Stomach smooth muscle (tissue), 2 donors: ENCODE measurements around the gene NSL1.

ENCODE experiments used
- H3K27ac ChIP-seq: one replicate; pipeline ENCODE4 v1.7.0; 2013; ENCODE audit warnings: mild to moderate bottlenecking, low read length, inconsistent platforms
- H3K27me3 ChIP-seq, 2 donors: one replicate each; pipeline ENCODE4 v1.7.0; 2013; ENCODE audit warnings: low read length in 2 of 2; ENCODE audit not compliant: insufficient read depth in 2 of 2, control insufficient read depth in 1 of 2
- H3K36me3 ChIP-seq, 2 donors: one replicate each; pipeline ENCODE4 v1.7.0; 2013; ENCODE audit warnings: low read length in 2 of 2; ENCODE audit not compliant: control insufficient read depth in 2 of 2, insufficient read depth in 2 of 2
- H3K4me1 ChIP-seq: one replicate; pipeline ENCODE4 v1.7.0; 2013; ENCODE audit warnings: low read length; ENCODE audit not compliant: control insufficient read depth, insufficient read depth
- H3K4me3 ChIP-seq, 2 donors: one replicate each; pipeline ENCODE4 v1.7.0; 2013; ENCODE audit warnings: low read length in 2 of 2
- H3K9ac ChIP-seq, 2 donors: one replicate each; pipeline ENCODE4 v1.7.0; 2013; ENCODE audit warnings: low read length in 2 of 2, mild to moderate bottlenecking in 1 of 2
- H3K9me3 ChIP-seq, 2 donors: one replicate each; pipeline ENCODE4 v1.7.0; 2013; ENCODE audit warnings: low read length in 2 of 2; ENCODE audit not compliant: control insufficient read depth in 2 of 2
- donor health status: healthy.
- donor health status: Pancreatic carcinoma.

NSL1 gene

GRCh38 chr1:212684076-212684475, 107.5 kb downstream of the NSL1 start:
- Histone ChIP-seq H3K4me3 (no peak overlapping the region), H3K36me3 (no peaks in the 10 kb centered on the region), H3K9ac (no peak overlapping the region), H3K27ac (no peak overlapping the region), H3K4me1 (no peaks in the 10 kb centered on the region), H3K9me3 (no peaks in the 10 kb centered on the region), H3K27me3 (peaks cover 2 to 10% of the 10 kb centered on the region in 2 donors)

DNA sequence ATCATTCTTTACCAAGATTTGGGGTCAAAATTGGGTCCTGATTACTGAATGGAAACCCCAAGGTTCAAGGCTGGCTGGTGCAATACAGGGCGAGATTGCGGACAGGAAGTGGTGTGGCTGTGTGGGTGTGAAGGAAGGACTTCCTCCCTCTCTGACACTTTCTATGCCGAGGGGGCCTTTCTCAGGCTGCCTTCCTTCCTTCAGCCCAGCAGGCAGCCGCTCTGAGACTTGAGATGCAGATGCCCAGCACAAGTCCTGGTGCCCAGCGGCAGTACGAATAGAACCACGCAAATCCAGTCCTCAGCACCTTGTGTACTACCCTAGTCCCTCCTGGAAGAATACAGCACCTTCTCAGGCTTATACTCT, 108.2 kb downstream of the NSL1 start:
- Histone ChIP-seq H3K9ac (no peak overlapping the region), H3K4me3 (no peak overlapping the region), H3K4me1 (no peaks in the 10 kb centered on the region), H3K27me3 (peaks cover 2 to 8% of the 10 kb centered on the region in 2 donors), H3K9me3 (no peaks in the 10 kb centered on the region), H3K27ac (no peak overlapping the region), H3K36me3 (no peaks in the 10 kb centered on the region)

DNA sequence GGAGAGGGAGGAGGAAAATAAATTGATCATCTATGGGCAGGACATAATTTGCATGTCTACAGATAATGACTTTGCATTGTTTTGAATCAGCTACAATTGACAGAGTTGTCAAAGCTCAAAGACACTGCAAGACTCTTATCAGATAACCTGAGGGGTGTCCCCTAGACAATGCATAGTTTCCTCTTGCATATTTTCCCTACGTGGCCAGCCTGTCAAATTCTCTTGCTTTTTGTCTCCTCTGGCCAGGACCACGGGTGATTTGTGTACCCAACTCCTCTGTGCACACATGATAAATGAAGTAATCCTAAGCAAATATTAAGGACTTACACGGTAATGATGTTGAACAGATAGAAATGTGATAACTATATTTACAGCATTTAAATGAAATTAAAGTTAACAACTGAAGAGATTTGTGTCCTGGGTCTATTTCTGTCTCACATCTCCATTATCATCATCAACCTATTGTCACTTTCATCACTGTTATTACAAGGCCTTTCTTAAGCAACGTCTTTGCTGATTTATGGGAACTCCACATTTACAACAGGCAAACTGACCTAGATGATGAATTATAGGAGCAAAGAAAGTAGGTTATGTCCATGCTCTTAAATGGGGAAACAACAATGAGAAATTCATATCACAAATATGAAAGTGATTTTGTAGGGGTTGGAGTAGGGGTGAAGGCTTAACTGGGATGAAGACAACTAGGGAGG, 110.7 kb downstream of the NSL1 start:
- no peaks in the 10 kb centered on the region for H3K4me1 ChIP-seq
- peaks cover 2 to 6% of the 10 kb centered on the region in 2 donors for H3K27me3 ChIP-seq
- no peaks in the 10 kb centered on the region for H3K36me3 ChIP-seq
- no peak overlapping the region for H3K4me3 ChIP-seq
- H3K27ac ChIP-seq: no peak overlapping the region
- no peak overlapping the region for H3K9ac ChIP-seq
- H3K9me3 ChIP-seq: no peaks in the 10 kb centered on the region

DNA sequence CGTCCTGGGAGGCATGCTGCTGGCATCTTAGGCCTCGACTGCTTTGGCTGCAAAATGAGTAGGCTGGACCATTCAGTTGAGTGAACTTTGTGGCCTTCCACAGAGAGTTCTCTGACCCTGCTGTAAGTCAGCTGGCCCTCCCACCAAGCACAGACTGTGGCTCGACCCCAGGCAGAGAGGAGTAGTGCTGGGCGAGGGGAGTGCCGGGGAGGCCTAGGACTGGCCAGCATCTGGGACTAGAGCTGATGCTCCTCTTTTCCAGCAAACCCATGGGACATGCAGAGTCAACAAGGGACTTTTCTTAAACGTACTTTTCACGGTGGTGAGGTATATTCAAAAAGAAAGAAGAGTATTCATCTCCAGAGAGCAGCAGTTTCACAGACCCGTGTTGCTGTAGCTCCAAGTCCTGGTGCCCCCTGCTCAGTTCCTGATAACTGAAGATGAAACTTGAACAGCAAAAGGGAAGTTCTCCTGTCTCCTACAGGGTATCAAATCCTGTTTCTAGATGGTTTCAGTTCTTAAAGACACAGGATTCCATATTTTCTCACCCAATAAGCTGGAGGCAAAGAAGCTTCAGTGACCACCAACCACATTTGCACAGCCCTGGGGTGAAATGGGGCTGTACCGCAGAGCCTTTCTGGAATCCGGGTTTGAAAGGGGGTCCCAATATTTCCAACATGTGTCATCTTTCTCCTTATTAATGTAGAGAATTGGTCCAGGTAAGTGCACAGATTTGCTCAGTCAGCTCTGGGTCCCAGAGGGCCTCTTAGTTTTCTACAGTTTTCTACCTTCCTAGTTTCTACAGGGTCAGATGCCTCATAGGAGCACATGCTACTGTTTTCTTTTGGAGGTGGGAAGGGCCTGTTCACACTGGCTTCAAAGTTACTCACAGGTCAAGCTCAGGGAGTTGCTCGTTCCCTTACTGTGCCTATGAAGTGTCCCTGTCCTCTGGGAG, 112.8 kb downstream of the NSL1 start:
- Histone ChIP-seq H3K27ac (no peak overlapping the region), H3K9ac (no peak overlapping the region), H3K36me3 (no peaks in the 10 kb centered on the region), H3K4me3 (no peak overlapping the region), H3K27me3 (no peaks in the 10 kb centered on the region), H3K4me1 (no peaks in the 10 kb centered on the region), H3K9me3 (no peaks in the 10 kb centered on the region)

GRCh38 chr1:212677573-212677972, 114.0 kb downstream of the NSL1 start:
- H3K4me1 ChIP-seq: peaks cover 2% of the 10 kb centered on the region
- H3K27ac ChIP-seq: no peak overlapping the region
- H3K9ac ChIP-seq: no peak overlapping the region
- H3K9me3 ChIP-seq: no peaks in the 10 kb centered on the region
- H3K36me3 ChIP-seq: no peaks in the 10 kb centered on the region
- H3K27me3 ChIP-seq: peaks cover 0 to 2% of the 10 kb centered on the region in 2 donors
- no peak overlapping the region for H3K4me3 ChIP-seq

DNA sequence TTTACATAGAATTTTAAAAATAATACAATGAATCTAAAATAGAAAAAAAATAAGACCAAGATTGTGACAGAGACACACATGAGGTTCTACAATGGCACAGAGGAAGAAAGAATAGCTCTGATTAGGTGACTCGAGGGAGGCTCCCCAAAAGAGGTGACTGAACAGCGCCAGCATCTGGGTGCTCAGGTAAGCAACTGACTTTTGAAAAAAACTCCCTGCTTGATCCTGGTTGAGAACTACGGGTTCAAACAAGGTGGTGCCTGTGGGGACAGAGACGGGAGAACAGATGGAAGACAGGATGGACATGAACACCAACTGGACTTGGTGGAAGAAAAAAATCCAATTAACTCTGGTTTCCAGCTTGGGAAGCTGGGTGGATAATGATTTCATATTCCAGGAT, 114.4 kb downstream of the NSL1 start:
- Histone ChIP-seq H3K9ac (no peak overlapping the region), H3K27me3 (peaks cover 0 to 3% of the 10 kb centered on the region in 2 donors), H3K27ac (no peak overlapping the region), H3K9me3 (no peaks in the 10 kb centered on the region), H3K4me1 (peaks cover 2% of the 10 kb centered on the region), H3K36me3 (no peaks in the 10 kb centered on the region), H3K4me3 (no peak overlapping the region)
